Type B pancreatic cell (in vitro differentiated cells): ENCODE data around the gene PPP2R5C. TPM values are rescaled to one million over a fixed set of nuclear protein-coding genes. Genes with fewer than 3 reads are reported as not detected.
A peak's percentile ranks its signal among the peaks of the same experiment; 100 is the strongest.
"Not testable (repeated sequence)": the region's sequence is repeated elsewhere in the genome, so short reads cannot be mapped to it uniquely, and the experiment has no call there.

ENCODE experiments used
- DNase-seq: peaks from one replicate; pipeline ENCODE4 v3.0.0; 2021; ENCODE audit warnings: mixed read lengths; ENCODE audit not compliant: unreplicated experiment; ENCODE audit errors: extremely low spot score
- H3K27ac Mint-ChIP-seq: 2 replicates; pipeline ENCODE4 v1.8.0; 2021; ENCODE audit warnings: mild to moderate bottlenecking, mixed read lengths
- H3K27me3 Mint-ChIP-seq: 2 replicates; pipeline ENCODE4 v1.8.0; 2021; ENCODE audit warnings: mixed read lengths
- H3K36me3 Mint-ChIP-seq: 2 replicates; pipeline ENCODE4 v1.8.0; 2021; ENCODE audit warnings: mixed read lengths
- H3K4me1 Mint-ChIP-seq: one replicate; pipeline ENCODE4 v1.8.0; 2021; ENCODE audit warnings: mixed read lengths; ENCODE audit not compliant: unreplicated experiment
- H3K4me3 Mint-ChIP-seq: 2 replicates; pipeline ENCODE4 v1.8.0; 2021; ENCODE audit warnings: mild to moderate bottlenecking, mixed read lengths
- H3K9me3 Mint-ChIP-seq: 2 replicates; pipeline ENCODE4 v1.8.0; 2021; ENCODE audit warnings: mixed read lengths
- CTCF ChIP-seq: fragments of 200-600 bp; sonication (generic); conservative IDR thresholded peaks from 2 replicates; pipeline ENCODE4 v1.5.0; 2021; ENCODE audit warnings: antibody characterized with exemption, mild to moderate bottlenecking
- total RNA-seq: library from RNA; stranded (reverse); gene quantifications from 2 replicates; pipeline ENCODE4 v1.2.1, GENCODE V29; 2021; ENCODE audit warnings: low replicate concordance

Gene PPP2R5C
- total RNA-seq, 1 donor from 2014 or later, result 99.8 TPM

- Mint-ChIP-seq H3K27ac (no peak overlapping the region), H3K9me3 (no peaks in the 10 kb centered on the region), H3K4me1 (no peaks in the 10 kb centered on the region), H3K27me3 (no peaks in the 10 kb centered on the region), H3K4me3 (no peak overlapping the region), H3K36me3 (no peaks in the 10 kb centered on the region)
- no peak for DNase-seq
- no peak for TF ChIP-seq CTCF
Measured at GRCh38 chr14:101796016-101796415, 34.5 kb downstream of the PPP2R5C start.

GRCh38 chr14:101796479-101796878 is 35.0 kb downstream of the PPP2R5C start:
- no peaks in the 10 kb centered on the region for H3K36me3 Mint-ChIP-seq
- H3K9me3 Mint-ChIP-seq, result no peaks in the 10 kb centered on the region
- TF ChIP-seq CTCF, result no peak
- H3K4me1 Mint-ChIP-seq, result no peaks in the 10 kb centered on the region
- no peak overlapping the region for H3K4me3 Mint-ChIP-seq
- H3K27me3 Mint-ChIP-seq, result no peaks in the 10 kb centered on the region
- no peak for DNase-seq
- no peak overlapping the region for H3K27ac Mint-ChIP-seq

- Mint-ChIP-seq H3K4me1 (no peaks in the 10 kb centered on the region), H3K4me3 (no peak overlapping the region), H3K36me3 (no peaks in the 10 kb centered on the region), H3K9me3 (no peaks in the 10 kb centered on the region), H3K27ac (no peak overlapping the region), H3K27me3 (no peaks in the 10 kb centered on the region)
- no peak for DNase-seq
- TF ChIP-seq CTCF, result no peak
Measured at GRCh38 chr14:101797856-101798255, 36.3 kb downstream of the PPP2R5C start.

GRCh38 chr14:101804373-101804772 is 42.9 kb downstream of the PPP2R5C start:
- H3K36me3 Mint-ChIP-seq, H3K4me3 Mint-ChIP-seq, DNase-seq, H3K27ac Mint-ChIP-seq, H3K27me3 Mint-ChIP-seq, H3K9me3 Mint-ChIP-seq: not testable (repeated sequence)
- peaks cover 12% of the 10 kb centered on the region for H3K4me1 Mint-ChIP-seq

GRCh38 chr14:101806252-101806651 is 44.7 kb downstream of the PPP2R5C start:
- H3K27me3 Mint-ChIP-seq, H3K4me3 Mint-ChIP-seq, H3K9me3 Mint-ChIP-seq, DNase-seq, H3K36me3 Mint-ChIP-seq, H3K27ac Mint-ChIP-seq: not testable (repeated sequence)
- H3K4me1 Mint-ChIP-seq, result peaks cover 20% of the 10 kb centered on the region

- peak; percentile 48 for TF ChIP-seq CTCF
- DNase-seq, result no peak
- peaks cover 4% of the 10 kb centered on the region for H3K36me3 Mint-ChIP-seq
Measured at GRCh38 chr14:101808020-101808641, 46.6 kb downstream of the PPP2R5C start.

More at GRCh38 chr14:101808020-101808641, 46.6 kb downstream of the PPP2R5C start:
- H3K4me3 Mint-ChIP-seq, result peak overlapping the region; percentile 75
- peak overlapping the region; percentile 88 for H3K27ac Mint-ChIP-seq
- H3K27me3 Mint-ChIP-seq, result no peaks in the 10 kb centered on the region
- H3K9me3 Mint-ChIP-seq, result no peaks in the 10 kb centered on the region
- peaks cover 26% of the 10 kb centered on the region for H3K4me1 Mint-ChIP-seq
